Esophagus (tissue), 2 donors: ENCODE data around the gene NDUFS7. TPM values are rescaled to one million over a fixed set of nuclear protein-coding genes. Genes with fewer than 3 reads are reported as not detected.

Experiments
- H3K27ac ChIP-seq, 2 donors: one replicate each; pipeline ENCODE4 v1.5.1; 2013; ENCODE audit warnings: low read depth in 2 of 2, mild to moderate bottlenecking in 2 of 2, inconsistent platforms in 1 of 2, low read length in 1 of 2, moderate library complexity in 1 of 2
- H3K27me3 ChIP-seq, 2 donors: one replicate each; pipeline ENCODE4 v1.6.1; 2013; ENCODE audit warnings: low read length in 2 of 2, control low read depth in 1 of 2, mild to moderate bottlenecking in 1 of 2; ENCODE audit not compliant: insufficient read depth in 2 of 2, control insufficient read depth in 1 of 2
- H3K36me3 ChIP-seq, 2 donors: one replicate each; pipeline ENCODE4 v1.6.1; 2013; ENCODE audit warnings: low read length in 1 of 2; ENCODE audit not compliant: control insufficient read depth in 2 of 2, insufficient read depth in 2 of 2
- H3K4me1 ChIP-seq, 2 donors: one replicate each; pipeline ENCODE4 v1.6.1; 2013; ENCODE audit warnings: low read length in 1 of 2; ENCODE audit not compliant: control insufficient read depth in 2 of 2, insufficient read depth in 2 of 2
- H3K4me3 ChIP-seq, 2 donors: one replicate each; pipeline ENCODE4 v1.5.1; 2013; ENCODE audit warnings: low read length in 2 of 2, mild to moderate bottlenecking in 2 of 2, low read depth in 1 of 2, moderate library complexity in 1 of 2
- H3K9me3 ChIP-seq, 2 donors: one replicate each; pipeline ENCODE4 v1.6.1; 2013; ENCODE audit warnings: mild to moderate bottlenecking in 2 of 2, low read depth in 1 of 2, low read length in 1 of 2, moderate library complexity in 1 of 2; ENCODE audit not compliant: control insufficient read depth in 2 of 2, insufficient read depth in 1 of 2
- WGBS, 2 donors: extraction: QIAGEN DNeasy Blood & Tissue Kit; methylation state at CpG; one replicate each; pipeline ENCODE4 v1.1.7; 2013; 5-methylcytosine and 5-hydroxymethylcytosine counted together
- polyA plus RNA-seq, 2 donors: library from polyadenylated mRNA; stranded (reverse); fragments of 200-250 nt; gene quantifications; one replicate each; pipeline ENCODE4 v1.2.3, GENCODE V29; 2013
- donor health status: healthy with polysubstance abuse.
- donor health status: Bipolar disorder and iron deficiency.

The NDUFS7 gene
- polyA plus RNA-seq, 2 donors = 106 to 160 TPM

- H3K4me1 ChIP-seq = peaks cover 0 to 10% of the 10 kb centered on the region in 2 donors
- 29 to 31% methylated on average over 17 of the region's 17 CpGs for WGBS, 2 donors
- H3K4me3 ChIP-seq = peak overlapping the region; percentile 95 to 97
- H3K27ac ChIP-seq = peak overlapping the region; percentile 90 to 97
- no peaks in the 10 kb centered on the region for H3K27me3 ChIP-seq
- H3K9me3 ChIP-seq = peaks cover 0 to 2% of the 10 kb centered on the region in 2 donors
- H3K36me3 ChIP-seq = peaks cover 11 to 18% of the 10 kb centered on the region in 2 donors
These were observed 887 bp downstream of the NDUFS7 start for GRCh38 chr19:1384478-1385110.

GRCh38 chr19:1385816-1386215, 2.1 kb downstream of the NDUFS7 start:
- Histone ChIP-seq H3K4me1 (peaks cover 0 to 10% of the 10 kb centered on the region in 2 donors), H3K36me3 (peaks cover 11 to 25% of the 10 kb centered on the region in 2 donors)
- 92% methylated on average over 3 of the region's 3 CpGs for WGBS, 2 donors

GRCh38 chr19:1386945-1387683, 3.4 kb downstream of the NDUFS7 start:
- Histone ChIP-seq H3K4me3 (no peak overlapping the region), H3K27ac (peak overlapping the region in 1 of 2 donors; percentile 19), H3K9me3 (peaks cover 0 to 2% of the 10 kb centered on the region in 2 donors), H3K4me1 (peaks cover 0 to 10% of the 10 kb centered on the region in 2 donors), H3K27me3 (no peaks in the 10 kb centered on the region), H3K36me3 (peaks cover 14 to 28% of the 10 kb centered on the region in 2 donors)
- WGBS, 2 donors = 64 to 75% methylated on average over 39 of the region's 39 CpGs

More at GRCh38 chr19:1385816-1386215, 2.1 kb downstream of the NDUFS7 start:
- Histone ChIP-seq H3K27me3 (no peaks in the 10 kb centered on the region), H3K27ac (no peak overlapping the region), H3K4me3 (no peak overlapping the region), H3K9me3 (peaks cover 0 to 2% of the 10 kb centered on the region in 2 donors)

- peaks cover 0 to 10% of the 10 kb centered on the region in 2 donors for H3K4me1 ChIP-seq
- no peak overlapping the region for H3K4me3 ChIP-seq
- WGBS, 2 donors = 82 to 84% methylated on average over 44 to 45 of the region's 45 CpGs
- peaks cover 14 to 30% of the 10 kb centered on the region in 2 donors for H3K36me3 ChIP-seq
- no peaks in the 10 kb centered on the region for H3K27me3 ChIP-seq
- no peak overlapping the region for H3K27ac ChIP-seq
- peaks cover 0 to 2% of the 10 kb centered on the region in 2 donors for H3K9me3 ChIP-seq
These were observed 4.3 kb downstream of the NDUFS7 start for GRCh38 chr19:1387684-1388636.

GRCh38 chr19:1388637-1389026, 4.9 kb downstream of the NDUFS7 start:
- WGBS, 2 donors = 89 to 90% methylated on average over 17 of the region's 17 CpGs
- peaks cover 0 to 10% of the 10 kb centered on the region in 2 donors for H3K4me1 ChIP-seq
- no peaks in the 10 kb centered on the region for H3K27me3 ChIP-seq
- no peak overlapping the region for H3K4me3 ChIP-seq
- peaks cover 0 to 2% of the 10 kb centered on the region in 2 donors for H3K9me3 ChIP-seq
- H3K27ac ChIP-seq = no peak overlapping the region
- peaks cover 14 to 36% of the 10 kb centered on the region in 2 donors for H3K36me3 ChIP-seq

GRCh38 chr19:1389033-1389940, 5.6 kb downstream of the NDUFS7 start:
- Histone ChIP-seq H3K9me3 (peaks cover 0 to 2% of the 10 kb centered on the region in 2 donors), H3K27ac (no peak overlapping the region), H3K36me3 (peaks cover 14 to 36% of the 10 kb centered on the region in 2 donors), H3K4me3 (no peak overlapping the region), H3K27me3 (no peaks in the 10 kb centered on the region), H3K4me1 (peaks cover 0 to 16% of the 10 kb centered on the region in 2 donors)
- WGBS, 2 donors = 91 to 93% methylated on average over 38 to 39 of the region's 39 CpGs

GRCh38 chr19:1390890-1391423, 7.2 kb downstream of the NDUFS7 start:
- H3K9me3 ChIP-seq = peaks cover 0 to 2% of the 10 kb centered on the region in 2 donors
- H3K27ac ChIP-seq = no peak overlapping the region
- H3K27me3 ChIP-seq = no peaks in the 10 kb centered on the region
- no peak overlapping the region for H3K4me3 ChIP-seq
- H3K36me3 ChIP-seq = peaks cover 14 to 36% of the 10 kb centered on the region in 2 donors
- WGBS, 2 donors = 94 to 95% methylated on average over 42 of the region's 42 CpGs
- H3K4me1 ChIP-seq = peaks cover 4 to 29% of the 10 kb centered on the region in 2 donors

GRCh38 chr19:1392407-1392806, 8.7 kb downstream of the NDUFS7 start:
- no peak overlapping the region for H3K27ac ChIP-seq
- peaks cover 0 to 2% of the 10 kb centered on the region in 2 donors for H3K9me3 ChIP-seq
- 94 to 98% methylated on average over 15 of the region's 15 CpGs for WGBS, 2 donors
- H3K4me1 ChIP-seq = peaks cover 6 to 28% of the 10 kb centered on the region in 2 donors
- H3K4me3 ChIP-seq = no peak overlapping the region
- no peaks in the 10 kb centered on the region for H3K27me3 ChIP-seq
- H3K36me3 ChIP-seq = peaks cover 14 to 36% of the 10 kb centered on the region in 2 donors
